ENCODE measurements around the gene MPO. TPM values are rescaled to one million over a fixed set of nuclear protein-coding genes. Genes with fewer than 3 reads are reported as not detected.

Gene MPO
- total RNA-seq, 1 experiment from 2014 or later, result not detected

DNA sequence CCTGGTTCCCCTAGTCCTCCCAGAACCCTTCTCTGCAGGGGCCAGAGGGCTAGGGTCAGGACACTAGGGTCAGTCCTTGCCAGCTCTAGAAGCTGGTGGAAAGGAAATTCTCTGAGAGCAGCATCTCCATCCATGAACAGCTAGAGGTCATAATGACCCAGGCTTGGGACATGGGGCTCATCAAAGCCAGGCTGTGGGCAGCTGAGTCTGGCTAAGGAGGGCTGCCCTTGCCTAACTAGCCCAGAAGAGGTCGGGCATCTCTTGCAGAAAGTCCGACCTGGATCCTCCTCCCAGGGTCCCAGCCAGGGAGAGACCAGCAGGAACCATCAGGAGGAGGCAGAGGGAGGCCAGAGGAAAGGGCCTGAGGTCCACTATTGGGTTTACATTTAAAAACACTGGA is 4.3 kb downstream of the MPO start:
- no peaks in the 10 kb centered on the region for H3K9me3 Mint-ChIP-seq
- DNase-seq (ENCODE audit: low spot score) (no peak), ATAC-seq (peak; percentile 38)
- no peak overlapping the region for H3K27ac Mint-ChIP-seq
- peaks cover 16% of the 10 kb centered on the region for H3K27me3 Mint-ChIP-seq (ENCODE audit: low read depth)
- H3K4me1 Mint-ChIP-seq, result no peaks in the 10 kb centered on the region
- CTCF ChIA-PET, result interaction anchor here (0.8 to 4.6 kb wide), 8 partner anchors 8 to 211 kb away, joined by 3 to 19 read pairs (median 4); partner anchors contain the start of gene HSF5
- POLR2A ChIA-PET, result interaction anchor here (1.0 kb wide), 1 partner anchor 76 kb away, joined by 3 read pairs; no protein-coding TSS in a partner anchor
- no peaks in the 10 kb centered on the region for H3K36me3 Mint-ChIP-seq
- TF ChIP-seq ZNF416 (CRISPR knock-in tag; IDR thresholded peaks at IDR 0.05), result no peak
- TF ChIP-seq, protein P1, sequence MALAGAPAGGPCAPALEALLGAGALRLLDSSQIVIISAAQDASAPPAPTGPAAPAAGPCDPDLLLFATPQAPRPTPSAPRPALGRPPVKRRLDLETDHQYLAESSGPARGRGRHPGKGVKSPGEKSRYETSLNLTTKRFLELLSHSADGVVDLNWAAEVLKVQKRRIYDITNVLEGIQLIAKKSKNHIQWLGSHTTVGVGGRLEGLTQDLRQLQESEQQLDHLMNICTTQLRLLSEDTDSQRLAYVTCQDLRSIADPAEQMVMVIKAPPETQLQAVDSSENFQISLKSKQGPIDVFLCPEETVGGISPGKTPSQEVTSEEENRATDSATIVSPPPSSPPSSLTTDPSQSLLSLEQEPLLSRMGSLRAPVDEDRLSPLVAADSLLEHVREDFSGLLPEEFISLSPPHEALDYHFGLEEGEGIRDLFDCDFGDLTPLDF (CRISPR knock-in tag; IDR thresholded peaks at IDR 0.05), result no peak
- H3K4me3 Mint-ChIP-seq, result no peak overlapping the region

DNA sequence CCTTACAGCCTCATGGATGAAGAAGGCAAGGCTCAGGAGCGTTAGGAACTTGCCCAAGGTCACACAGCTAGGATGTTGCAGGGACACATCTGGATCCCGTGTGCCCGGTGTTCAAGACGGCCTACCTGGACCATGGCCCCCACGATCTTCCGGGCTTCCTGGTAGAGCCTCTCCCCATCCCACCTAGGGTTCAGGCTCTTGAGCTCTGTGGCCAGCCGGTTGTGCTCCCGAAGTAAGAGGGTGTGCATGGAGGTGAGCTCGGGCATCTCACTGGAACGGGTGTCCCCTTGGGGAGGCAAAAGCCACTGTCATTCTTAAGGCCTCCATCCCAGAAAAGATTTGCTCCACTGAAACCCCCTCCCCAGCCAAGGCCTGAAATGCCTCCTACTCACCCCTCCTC is 5.3 kb downstream of the MPO start:
- Mint-ChIP-seq H3K4me3 (no peak overlapping the region), H3K27ac (no peak overlapping the region), H3K9me3 (no peaks in the 10 kb centered on the region), H3K4me1 (no peaks in the 10 kb centered on the region), H3K27me3 (ENCODE audit: low read depth) (peaks cover 14% of the 10 kb centered on the region), H3K36me3 (no peaks in the 10 kb centered on the region)
- DNase-seq (ENCODE audit: low spot score) (no peak), ATAC-seq (no peak)
- ChIA-PET CTCF (interaction anchor here (0.5 to 4.6 kb wide), 8 partner anchors 9 to 212 kb away, joined by 3 to 19 read pairs (median 4); partner anchors contain the start of genes HSF5 and RNF43), POLR2A (interaction anchor here (1.0 kb wide), 1 partner anchor 77 kb away, joined by 3 read pairs; no protein-coding TSS in a partner anchor)
- TF ChIP-seq MYBL2 (CRISPR knock-in tag; IDR thresholded peaks at IDR 0.05), result no peak
- TF ChIP-seq, protein P2, sequence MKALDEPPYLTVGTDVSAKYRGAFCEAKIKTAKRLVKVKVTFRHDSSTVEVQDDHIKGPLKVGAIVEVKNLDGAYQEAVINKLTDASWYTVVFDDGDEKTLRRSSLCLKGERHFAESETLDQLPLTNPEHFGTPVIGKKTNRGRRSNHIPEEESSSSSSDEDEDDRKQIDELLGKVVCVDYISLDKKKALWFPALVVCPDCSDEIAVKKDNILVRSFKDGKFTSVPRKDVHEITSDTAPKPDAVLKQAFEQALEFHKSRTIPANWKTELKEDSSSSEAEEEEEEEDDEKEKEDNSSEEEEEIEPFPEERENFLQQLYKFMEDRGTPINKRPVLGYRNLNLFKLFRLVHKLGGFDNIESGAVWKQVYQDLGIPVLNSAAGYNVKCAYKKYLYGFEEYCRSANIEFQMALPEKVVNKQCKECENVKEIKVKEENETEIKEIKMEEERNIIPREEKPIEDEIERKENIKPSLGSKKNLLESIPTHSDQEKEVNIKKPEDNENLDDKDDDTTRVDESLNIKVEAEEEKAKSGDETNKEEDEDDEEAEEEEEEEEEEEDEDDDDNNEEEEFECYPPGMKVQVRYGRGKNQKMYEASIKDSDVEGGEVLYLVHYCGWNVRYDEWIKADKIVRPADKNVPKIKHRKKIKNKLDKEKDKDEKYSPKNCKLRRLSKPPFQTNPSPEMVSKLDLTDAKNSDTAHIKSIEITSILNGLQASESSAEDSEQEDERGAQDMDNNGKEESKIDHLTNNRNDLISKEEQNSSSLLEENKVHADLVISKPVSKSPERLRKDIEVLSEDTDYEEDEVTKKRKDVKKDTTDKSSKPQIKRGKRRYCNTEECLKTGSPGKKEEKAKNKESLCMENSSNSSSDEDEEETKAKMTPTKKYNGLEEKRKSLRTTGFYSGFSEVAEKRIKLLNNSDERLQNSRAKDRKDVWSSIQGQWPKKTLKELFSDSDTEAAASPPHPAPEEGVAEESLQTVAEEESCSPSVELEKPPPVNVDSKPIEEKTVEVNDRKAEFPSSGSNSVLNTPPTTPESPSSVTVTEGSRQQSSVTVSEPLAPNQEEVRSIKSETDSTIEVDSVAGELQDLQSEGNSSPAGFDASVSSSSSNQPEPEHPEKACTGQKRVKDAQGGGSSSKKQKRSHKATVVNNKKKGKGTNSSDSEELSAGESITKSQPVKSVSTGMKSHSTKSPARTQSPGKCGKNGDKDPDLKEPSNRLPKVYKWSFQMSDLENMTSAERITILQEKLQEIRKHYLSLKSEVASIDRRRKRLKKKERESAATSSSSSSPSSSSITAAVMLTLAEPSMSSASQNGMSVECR (CRISPR knock-in tag; IDR thresholded peaks at IDR 0.05; ENCODE audit: borderline replicate concordance), result no peak
- no peak for TF ChIP-seq ZNF232 (CRISPR knock-in tag; IDR thresholded peaks at IDR 0.05)
- TF ChIP-seq ZNF396 (CRISPR knock-in tag; IDR thresholded peaks at IDR 0.05; ENCODE audit: borderline replicate concordance), result no peak
- TF ChIP-seq, protein P3, sequence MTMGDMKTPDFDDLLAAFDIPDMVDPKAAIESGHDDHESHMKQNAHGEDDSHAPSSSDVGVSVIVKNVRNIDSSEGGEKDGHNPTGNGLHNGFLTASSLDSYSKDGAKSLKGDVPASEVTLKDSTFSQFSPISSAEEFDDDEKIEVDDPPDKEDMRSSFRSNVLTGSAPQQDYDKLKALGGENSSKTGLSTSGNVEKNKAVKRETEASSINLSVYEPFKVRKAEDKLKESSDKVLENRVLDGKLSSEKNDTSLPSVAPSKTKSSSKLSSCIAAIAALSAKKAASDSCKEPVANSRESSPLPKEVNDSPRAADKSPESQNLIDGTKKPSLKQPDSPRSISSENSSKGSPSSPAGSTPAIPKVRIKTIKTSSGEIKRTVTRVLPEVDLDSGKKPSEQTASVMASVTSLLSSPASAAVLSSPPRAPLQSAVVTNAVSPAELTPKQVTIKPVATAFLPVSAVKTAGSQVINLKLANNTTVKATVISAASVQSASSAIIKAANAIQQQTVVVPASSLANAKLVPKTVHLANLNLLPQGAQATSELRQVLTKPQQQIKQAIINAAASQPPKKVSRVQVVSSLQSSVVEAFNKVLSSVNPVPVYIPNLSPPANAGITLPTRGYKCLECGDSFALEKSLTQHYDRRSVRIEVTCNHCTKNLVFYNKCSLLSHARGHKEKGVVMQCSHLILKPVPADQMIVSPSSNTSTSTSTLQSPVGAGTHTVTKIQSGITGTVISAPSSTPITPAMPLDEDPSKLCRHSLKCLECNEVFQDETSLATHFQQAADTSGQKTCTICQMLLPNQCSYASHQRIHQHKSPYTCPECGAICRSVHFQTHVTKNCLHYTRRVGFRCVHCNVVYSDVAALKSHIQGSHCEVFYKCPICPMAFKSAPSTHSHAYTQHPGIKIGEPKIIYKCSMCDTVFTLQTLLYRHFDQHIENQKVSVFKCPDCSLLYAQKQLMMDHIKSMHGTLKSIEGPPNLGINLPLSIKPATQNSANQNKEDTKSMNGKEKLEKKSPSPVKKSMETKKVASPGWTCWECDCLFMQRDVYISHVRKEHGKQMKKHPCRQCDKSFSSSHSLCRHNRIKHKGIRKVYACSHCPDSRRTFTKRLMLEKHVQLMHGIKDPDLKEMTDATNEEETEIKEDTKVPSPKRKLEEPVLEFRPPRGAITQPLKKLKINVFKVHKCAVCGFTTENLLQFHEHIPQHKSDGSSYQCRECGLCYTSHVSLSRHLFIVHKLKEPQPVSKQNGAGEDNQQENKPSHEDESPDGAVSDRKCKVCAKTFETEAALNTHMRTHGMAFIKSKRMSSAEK (CRISPR knock-in tag; IDR thresholded peaks at IDR 0.05; ENCODE audit: borderline replicate concordance), result no peak
- no peak for TF ChIP-seq ZBTB21 (CRISPR knock-in tag; IDR thresholded peaks at IDR 0.05; ENCODE audit: borderline replicate concordance)
- TF ChIP-seq ZNF138 (CRISPR knock-in tag; conservative IDR thresholded peaks at IDR 0.05), result no peak

DNA sequence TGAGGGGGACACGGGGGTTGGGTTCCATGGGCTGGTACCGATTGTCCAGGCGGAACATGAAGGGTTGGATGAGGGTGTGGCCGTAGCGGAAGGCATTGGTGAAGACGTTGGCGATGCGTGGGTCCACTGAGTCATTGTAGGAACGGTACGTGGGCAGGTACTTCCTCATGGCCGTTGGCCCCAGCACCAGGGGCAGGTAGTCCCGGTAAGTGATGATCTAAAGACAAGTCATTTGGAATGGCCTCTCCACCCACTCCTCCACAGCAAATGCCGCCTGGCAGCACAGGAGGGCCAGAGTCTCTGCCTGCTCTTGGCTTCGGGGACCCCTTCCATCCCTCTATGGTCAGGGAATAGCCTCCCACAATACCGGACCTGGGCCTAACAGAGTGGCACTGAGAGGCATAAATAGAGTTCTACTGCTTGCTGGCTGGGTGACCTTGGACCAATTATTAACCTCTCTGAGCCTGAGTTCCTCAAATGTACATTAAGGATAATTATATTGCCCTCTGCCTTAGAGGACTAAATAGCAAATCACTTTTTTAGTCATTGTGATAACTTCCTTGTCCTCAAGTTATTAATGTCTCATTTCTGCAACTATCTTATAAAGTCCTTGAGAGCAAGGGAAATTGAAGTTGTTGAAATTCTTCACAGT is 7.2 kb downstream of the MPO start:
- no peak overlapping the region for H3K4me3 Mint-ChIP-seq
- no peaks in the 10 kb centered on the region for H3K9me3 Mint-ChIP-seq
- H3K27me3 Mint-ChIP-seq (ENCODE audit: low read depth), result peaks cover 8% of the 10 kb centered on the region; the same call in 1 of the 2 replicates
- no peak overlapping the region for H3K27ac Mint-ChIP-seq
- CTCF ChIA-PET, result interaction anchor here (1.0 kb wide), 1 partner anchor 35 kb away, joined by 3 read pairs; no protein-coding TSS in a partner anchor
- no peaks in the 10 kb centered on the region for H3K4me1 Mint-ChIP-seq
- H3K36me3 Mint-ChIP-seq, result no peaks in the 10 kb centered on the region
- POLR2A ChIA-PET, result no interaction called here
- no peak for DNase-seq (ENCODE audit: low spot score)
- ATAC-seq, result no peak
- TF ChIP-seq GRHL2 (CRISPR knock-in tag; IDR thresholded peaks at IDR 0.05; ENCODE audit: insufficient replicate concordance, severe bottlenecking), result no peak
- TF ChIP-seq NFYB (CRISPR knock-in tag; conservative IDR thresholded peaks at IDR 0.05; ENCODE audit: low read depth), result no peak
- TF ChIP-seq, protein P4, sequence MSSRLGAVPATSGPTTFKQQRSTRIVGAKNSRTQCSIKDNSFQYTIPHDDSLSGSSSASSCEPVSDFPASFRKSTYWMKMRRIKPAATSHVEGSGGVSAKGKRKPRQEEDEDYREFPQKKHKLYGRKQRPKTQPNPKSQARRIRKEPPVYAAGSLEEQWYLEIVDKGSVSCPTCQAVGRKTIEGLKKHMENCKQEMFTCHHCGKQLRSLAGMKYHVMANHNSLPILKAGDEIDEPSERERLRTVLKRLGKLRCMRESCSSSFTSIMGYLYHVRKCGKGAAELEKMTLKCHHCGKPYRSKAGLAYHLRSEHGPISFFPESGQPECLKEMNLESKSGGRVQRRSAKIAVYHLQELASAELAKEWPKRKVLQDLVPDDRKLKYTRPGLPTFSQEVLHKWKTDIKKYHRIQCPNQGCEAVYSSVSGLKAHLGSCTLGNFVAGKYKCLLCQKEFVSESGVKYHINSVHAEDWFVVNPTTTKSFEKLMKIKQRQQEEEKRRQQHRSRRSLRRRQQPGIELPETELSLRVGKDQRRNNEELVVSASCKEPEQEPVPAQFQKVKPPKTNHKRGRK (CRISPR knock-in tag; IDR thresholded peaks at IDR 0.05; ENCODE audit: borderline replicate concordance), result no peak
- TF ChIP-seq ZNF671 (CRISPR knock-in tag; IDR thresholded peaks at IDR 0.05), result no peak
- TF ChIP-seq, protein P5, sequence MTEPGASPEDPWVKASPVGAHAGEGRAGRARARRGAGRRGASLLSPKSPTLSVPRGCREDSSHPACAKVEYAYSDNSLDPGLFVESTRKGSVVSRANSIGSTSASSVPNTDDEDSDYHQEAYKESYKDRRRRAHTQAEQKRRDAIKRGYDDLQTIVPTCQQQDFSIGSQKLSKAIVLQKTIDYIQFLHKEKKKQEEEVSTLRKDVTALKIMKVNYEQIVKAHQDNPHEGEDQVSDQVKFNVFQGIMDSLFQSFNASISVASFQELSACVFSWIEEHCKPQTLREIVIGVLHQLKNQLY (CRISPR knock-in tag; IDR thresholded peaks at IDR 0.05), result no peak
- TF ChIP-seq, protein P1 (CRISPR knock-in tag; IDR thresholded peaks at IDR 0.05), result no peak
